GM19043 (cell line): Measurements from ENCODE around the gene LDB1.

Experiments
- ATAC-seq: cut with Tn5 transposase; IDR thresholded peaks from one replicate; pipeline ENCODE4 v1.9.1; 2021; ENCODE audit warnings: low read depth; ENCODE audit not compliant: unreplicated experiment

The LDB1 gene

GRCh38 chr10:102139281-102140110, 19.3 kb upstream of the LDB1 start:
- no peak for ATAC-seq

GRCh38 chr10:102135956-102136526, 15.9 kb upstream of the LDB1 start:
- ATAC-seq: no peak

GRCh38 chr10:102134416-102134815, 14.2 kb upstream of the LDB1 start:
- no peak for ATAC-seq

GRCh38 chr10:102133373-102134195, 13.4 kb upstream of the LDB1 start:
- ATAC-seq: no peak

- ATAC-seq: peak; percentile 94
Measured at GRCh38 chr10:102132563-102133372, 12.6 kb upstream of the LDB1 start, which contains the start of gene PPRC1. PPRC1 (plus strand) TSS chr10:102133040; CDS start chr10:102133069, 29 bp downstream.

GRCh38 chr10:102132193-102132562, 12.0 kb upstream of the LDB1 start:
- ATAC-seq: no peak

GRCh38 chr10:102131286-102132170, 11.4 kb upstream of the LDB1 start:
- ATAC-seq: no peak

GRCh38 chr10:102123223-102123622, 3.1 kb upstream of the LDB1 start:
- no peak for ATAC-seq

- no peak for ATAC-seq
Measured at GRCh38 chr10:102122450-102122849, 2.3 kb upstream of the LDB1 start.

GRCh38 chr10:102121739-102122372, 1.7 kb upstream of the LDB1 start:
- ATAC-seq: no peak

- no peak for ATAC-seq
Measured at GRCh38 chr10:102120991-102121738, 997 bp upstream of the LDB1 start.

GRCh38 chr10:102119417-102120141, 589 bp downstream of the LDB1 start:
- ATAC-seq: no peak

GRCh38 chr10:102118867-102119266, 1.3 kb downstream of the LDB1 start:
- ATAC-seq: no peak

GRCh38 chr10:102117391-102118159, 2.6 kb downstream of the LDB1 start:
- no peak for ATAC-seq

GRCh38 chr10:102116656-102117055, 3.5 kb downstream of the LDB1 start:
- no peak for ATAC-seq

GRCh38 chr10:102115775-102116174, 4.4 kb downstream of the LDB1 start:
- ATAC-seq: no peak
